Measurements from ENCODE around the gene TSPY9.
"Not testable (repeated sequence)": the region's sequence is repeated elsewhere in the genome, so short reads cannot be mapped to it uniquely, and the experiment has no call there.

TSPY9 gene

GRCh38 chrY:9486967-9487366 is at the start of gene TSPY9:
Gene TSPY9 (plus strand): TSS chrY:9487267. CDS start chrY:9487313, 46 bp downstream.
- not testable (repeated sequence) for DNase-seq

GRCh38 chrY:9466655-9467054 is 20.4 kb upstream of the TSPY9 start, which contains the start of gene TSPY1:
Gene TSPY1 (plus strand): TSS chrY:9466955. CDS start chrY:9467001, 46 bp downstream.
- not testable (repeated sequence) for DNase-seq

- DNase-seq, result not testable (repeated sequence)
Measured at GRCh38 chrY:9504396-9504795, 17.3 kb downstream of the TSPY9 start.

- not testable (repeated sequence) for DNase-seq
Measured at GRCh38 chrY:9516287-9516686, 29.2 kb downstream of the TSPY9 start.

GRCh38 chrY:9527580-9527979 is 40.5 kb downstream of the TSPY9 start, which contains the start of gene TSPY10:
Gene TSPY10 (plus strand): TSS chrY:9527880. CDS start chrY:9527926, 46 bp downstream.
- DNase-seq, result not testable (repeated sequence)
